NCI-H1105 treated with DMSO at 0.1 percent for 48 hours (cell line): Measurements from ENCODE around the gene PHKA2.

Source experiments
- DNase-seq: peaks from one replicate; lab custom pipeline; 2025; lab: John Stamatoyannopoulos, UW

Gene PHKA2

GRCh38 chrX:18971506-18971905 is 12.4 kb downstream of the PHKA2 start:
- DNase-seq, result no peak

DNA sequence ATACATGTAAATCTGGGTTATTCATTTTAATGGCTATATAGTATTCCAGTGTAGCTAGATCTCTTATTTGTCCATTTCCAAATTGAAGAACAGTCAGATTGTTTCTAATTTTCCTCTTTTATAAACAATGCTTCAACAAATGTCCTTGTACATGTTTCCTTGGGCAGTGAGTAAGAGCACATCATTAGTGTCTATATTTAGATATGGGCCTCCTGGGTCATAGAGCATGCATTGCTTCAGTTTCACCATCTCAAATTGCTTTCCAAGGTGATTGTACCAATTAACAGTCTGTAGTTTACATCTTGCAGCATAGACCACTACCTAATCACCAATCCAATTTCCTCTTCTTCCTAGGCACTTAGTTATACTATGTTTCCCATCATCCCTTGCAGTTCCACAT is 13.4 kb downstream of the PHKA2 start:
- DNase-seq, result no peak

DNA sequence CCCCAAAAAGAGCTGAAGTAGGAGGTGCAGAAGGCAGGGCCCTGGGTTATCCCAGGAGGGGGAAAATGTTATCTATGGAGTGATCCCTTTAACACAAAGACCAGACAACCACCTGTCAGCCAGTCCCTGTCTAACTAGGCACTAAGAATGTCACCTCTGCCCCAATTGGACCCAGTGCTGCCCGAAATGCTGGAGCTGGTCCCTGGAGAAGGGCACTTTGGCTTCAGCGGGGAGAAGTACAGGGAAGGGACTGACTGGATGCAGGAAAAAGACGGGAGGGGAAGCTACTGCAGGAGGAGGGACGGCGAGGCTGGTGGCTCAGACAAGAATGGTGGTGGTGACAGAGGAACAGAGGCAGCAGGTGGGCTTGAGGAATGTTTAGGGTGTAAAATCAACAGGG is 17.3 kb downstream of the PHKA2 start:
- DNase-seq, result no peak

DNA sequence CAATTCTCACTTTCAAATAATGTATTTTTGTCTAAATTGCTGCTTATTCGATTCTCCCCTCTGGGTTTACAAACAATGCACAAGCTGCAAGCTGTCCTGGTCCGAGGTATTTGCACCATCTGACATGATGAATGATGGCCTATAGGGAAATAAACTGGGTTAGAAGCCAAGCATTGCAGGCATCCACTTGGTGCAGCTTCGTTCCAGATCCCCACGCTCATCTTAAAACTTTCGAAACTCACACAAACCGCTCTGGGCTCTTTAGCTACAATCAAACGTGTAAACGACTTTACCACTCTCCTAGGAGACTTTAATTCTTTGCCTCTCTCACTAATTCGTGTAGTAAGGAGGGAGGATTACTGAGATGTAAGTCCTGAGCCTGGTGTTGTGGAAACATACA is 19.0 kb downstream of the PHKA2 start:
- no peak for DNase-seq

DNA sequence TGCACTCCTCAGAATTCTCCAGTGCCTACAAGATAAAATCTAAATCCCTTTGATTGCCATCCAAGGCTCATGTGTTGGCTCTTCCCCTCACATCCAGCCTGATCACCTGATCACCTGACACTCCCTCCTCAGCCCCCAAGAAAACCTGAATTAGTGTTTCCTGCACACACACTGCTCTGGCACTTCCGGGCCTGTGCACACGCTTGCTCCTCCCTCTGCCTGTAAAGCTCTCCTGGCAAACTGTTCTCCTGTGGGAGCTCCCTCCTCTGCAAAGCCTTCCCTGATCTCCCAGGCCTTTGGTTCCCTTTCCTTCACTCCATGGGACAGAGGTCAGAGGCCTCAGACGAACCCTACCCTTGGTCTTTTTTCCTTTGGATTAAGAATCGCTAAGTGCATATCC is 19.9 kb downstream of the PHKA2 start:
- DNase-seq, result no peak

DNA sequence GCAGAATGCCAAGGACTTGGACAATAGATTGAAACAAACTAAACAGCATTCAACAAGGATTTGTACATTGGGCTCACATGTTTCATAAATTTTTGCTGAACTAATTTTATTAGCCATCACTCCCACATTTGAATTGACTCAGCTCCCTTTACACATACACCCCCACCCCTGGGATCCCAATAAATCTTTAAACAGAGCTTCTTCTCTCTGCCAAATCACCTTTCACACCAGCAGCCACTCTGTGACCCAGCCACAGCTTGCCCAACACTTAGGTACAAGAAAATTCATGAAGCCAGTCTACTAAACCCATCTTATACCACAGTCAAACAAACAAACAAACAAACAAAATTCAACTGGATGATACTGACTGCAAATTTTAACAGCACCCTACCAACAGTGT is 21.6 kb downstream of the PHKA2 start:
- no peak for DNase-seq

DNA sequence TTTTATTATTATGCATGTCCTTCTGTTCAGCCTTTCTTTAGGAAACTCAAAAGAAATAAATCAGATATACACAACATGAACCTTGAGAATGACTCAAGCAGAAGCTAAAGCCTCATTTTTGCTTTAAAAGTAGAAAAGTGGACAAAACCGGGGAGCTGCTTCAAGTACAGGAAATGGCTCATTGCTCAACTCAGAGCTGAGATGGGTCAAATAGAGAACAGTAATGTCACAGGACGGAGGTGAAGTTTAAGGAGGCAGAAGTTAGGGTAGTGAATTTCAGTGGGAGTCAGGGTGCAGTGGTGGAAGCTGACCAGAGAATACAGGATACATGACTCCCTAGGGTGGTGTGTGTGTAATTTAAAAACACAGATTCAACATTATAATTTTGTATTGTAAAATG is 22.2 kb downstream of the PHKA2 start:
- DNase-seq, result no peak

DNA sequence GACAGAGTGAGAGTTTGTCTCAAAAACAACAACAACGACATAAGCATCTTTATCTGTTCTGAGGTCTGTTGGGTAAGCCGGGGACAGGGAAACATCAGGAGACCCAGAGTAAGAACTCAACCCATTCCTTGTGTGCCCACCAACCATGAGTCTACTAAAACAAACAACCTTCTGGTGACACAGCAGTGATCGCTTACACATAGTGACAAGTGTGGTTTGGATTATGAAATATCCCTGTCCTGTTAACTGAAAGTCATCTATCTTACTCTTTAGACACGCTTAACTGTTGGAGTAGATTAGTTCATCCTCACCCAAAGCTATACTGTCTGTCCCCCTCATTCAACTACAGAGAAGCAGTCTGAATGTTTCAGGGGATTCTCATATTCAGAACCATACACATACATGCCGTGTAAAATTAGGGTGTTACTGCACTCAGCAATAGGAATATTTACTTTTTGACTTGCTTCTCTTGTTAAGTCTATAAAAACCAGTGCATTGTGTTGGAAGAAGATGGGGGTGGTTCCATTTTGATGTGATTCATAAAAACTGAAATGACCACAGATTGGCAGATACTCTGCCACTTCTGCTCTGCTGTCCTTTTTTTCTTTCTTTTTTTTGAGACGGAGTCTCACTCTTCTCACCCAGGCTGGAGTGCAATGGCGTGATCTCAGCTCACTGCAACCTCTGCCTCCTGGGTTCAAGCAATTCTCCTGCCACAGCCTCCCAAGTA is 27.4 kb downstream of the PHKA2 start:
- no peak for DNase-seq

GRCh38 chrX:18955676-18956075 is 28.2 kb downstream of the PHKA2 start:
- no peak for DNase-seq

GRCh38 chrX:18951032-18951431 is 32.9 kb downstream of the PHKA2 start:
- no peak for DNase-seq

DNA sequence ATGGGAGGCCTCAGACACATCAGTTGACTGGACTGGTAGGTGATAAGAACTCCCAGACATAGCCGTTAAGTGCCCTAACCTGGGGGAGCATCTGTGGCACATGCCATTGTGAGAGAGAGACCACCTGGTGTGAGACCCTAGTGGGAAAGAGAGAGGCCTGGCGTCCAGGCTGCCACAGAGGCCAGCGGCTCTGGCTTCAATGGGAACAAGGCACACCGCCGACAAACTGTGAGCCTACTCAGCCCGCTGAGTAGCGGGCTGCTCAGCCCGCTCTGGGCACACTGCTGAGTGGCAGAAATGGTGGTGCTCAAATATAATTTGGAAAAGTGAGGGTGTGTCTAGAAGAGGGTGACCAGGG is 34.0 kb downstream of the PHKA2 start:
- DNase-seq, result no peak

- DNase-seq, result no peak
These were observed 34.5 kb downstream of the PHKA2 start for GRCh38 chrX:18949291-18949943.

- no peak for DNase-seq
These were observed 37.3 kb downstream of the PHKA2 start for GRCh38 chrX:18946611-18947010.

- no peak for DNase-seq
These were observed 37.8 kb downstream of the PHKA2 start for GRCh38 chrX:18946157-18946556.

GRCh38 chrX:18945483-18945882 is 38.4 kb downstream of the PHKA2 start:
- DNase-seq, result no peak

DNA sequence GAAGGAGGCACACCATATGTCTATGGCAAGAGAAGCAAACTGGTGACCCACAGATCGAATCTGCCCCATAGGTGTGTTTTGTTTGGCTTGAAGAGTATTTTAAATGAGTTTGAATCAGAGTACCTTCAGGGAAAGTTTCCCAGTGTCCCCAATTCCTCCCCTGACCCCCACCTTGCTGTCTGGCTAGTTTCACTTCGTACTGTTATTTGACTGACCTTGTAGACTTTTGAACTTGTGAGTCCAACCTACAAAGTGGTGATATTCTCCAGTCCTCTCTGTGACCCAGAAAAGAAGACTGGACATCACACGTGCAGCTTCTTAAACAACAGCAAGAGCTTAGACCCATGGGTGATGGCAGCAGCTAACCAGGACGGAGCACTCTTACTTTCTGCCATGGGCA is 39.4 kb downstream of the PHKA2 start:
- DNase-seq, result no peak

DNA sequence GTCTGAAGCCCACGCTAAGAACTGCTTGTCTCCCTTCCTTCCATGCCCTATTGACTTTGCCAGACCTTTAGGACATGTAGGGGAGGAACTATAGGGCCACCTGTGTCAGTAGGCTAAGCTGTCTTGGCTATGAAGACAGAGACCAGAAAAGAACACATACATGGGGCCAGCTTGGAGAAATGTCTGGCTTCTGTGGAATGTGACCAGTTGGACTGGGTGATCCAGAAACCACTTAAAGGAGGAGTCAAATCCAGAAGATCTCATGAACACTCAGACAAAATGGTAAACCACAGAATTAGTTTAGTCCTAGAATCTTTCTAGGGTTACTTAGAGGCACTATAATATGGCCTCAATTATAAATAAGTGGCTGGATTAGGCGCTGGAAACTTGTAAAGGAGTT is 42.0 kb downstream of the PHKA2 start:
- DNase-seq, result no peak

- peak; percentile 72 for DNase-seq
These were observed 45.2 kb downstream of the PHKA2 start for GRCh38 chrX:18938710-18939109.

- DNase-seq, result no peak
These were observed 46.7 kb downstream of the PHKA2 start for GRCh38 chrX:18937173-18937572.

DNA sequence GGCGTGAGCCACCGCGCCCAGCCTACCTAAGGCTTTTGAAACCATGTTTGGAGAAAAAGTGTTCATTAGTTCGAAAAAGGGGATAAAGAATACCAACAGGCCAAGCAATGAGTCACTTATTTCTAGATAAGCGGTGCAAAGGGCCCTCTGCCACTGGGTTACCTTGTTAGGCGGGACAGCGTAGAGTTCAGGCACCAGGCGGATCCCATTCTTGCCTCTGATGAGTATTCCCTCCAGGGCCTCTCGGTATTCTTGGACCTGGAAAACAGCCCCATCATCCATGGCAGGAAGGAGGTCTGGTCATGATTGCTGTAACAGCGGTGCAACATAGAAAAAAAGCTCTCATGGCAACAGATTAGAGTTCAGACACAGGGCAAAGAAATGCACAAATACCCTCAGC is 48.0 kb downstream of the PHKA2 start:
- DNase-seq, result no peak

DNA sequence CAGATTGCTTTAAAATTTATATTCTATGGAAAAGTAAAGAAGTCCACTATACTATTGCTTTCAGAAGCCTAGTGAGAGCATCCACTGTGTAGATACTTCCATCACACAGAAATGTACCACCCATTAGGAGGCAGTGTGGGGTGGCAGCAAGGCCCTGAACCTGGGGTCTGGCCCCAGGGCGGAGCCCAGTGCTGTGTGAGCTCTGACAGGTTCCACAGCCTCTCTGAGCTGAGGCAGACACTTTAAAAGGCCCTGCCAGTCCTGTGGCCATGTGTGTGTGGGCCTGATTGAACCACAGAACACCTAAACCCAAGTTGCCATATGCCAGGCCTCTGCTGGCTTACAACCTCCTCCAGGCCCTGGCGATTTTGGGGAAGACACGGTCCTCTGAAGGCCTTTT is 49.2 kb downstream of the PHKA2 start:
- DNase-seq, result no peak

GRCh38 chrX:18933617-18934016 is 50.3 kb downstream of the PHKA2 start:
- DNase-seq, result no peak

- no peak for DNase-seq
These were observed 51.9 kb downstream of the PHKA2 start for GRCh38 chrX:18931972-18932371.

GRCh38 chrX:18929775-18930174 is 54.1 kb downstream of the PHKA2 start:
- DNase-seq, result no peak
